Neural cell (in vitro differentiated cells): Measurements from ENCODE around the gene LHB. TPM values are rescaled to one million over a fixed set of nuclear protein-coding genes. Genes with fewer than 3 reads are reported as not detected.

Source experiments
- H2AFZ ChIP-seq: fragments of 200-600, 300-800 bp; sonication (generic), shearing (Covaris generic); 2 replicates; pipeline ENCODE4 v1.6.0; 2014; ENCODE audit warnings: low read depth, mild to moderate bottlenecking, antibody characterized with exemption, low read length, moderate library complexity
- H3F3A ChIP-seq: fragments of 200-600 bp; shearing (Covaris generic); 2 replicates; pipeline ENCODE4 v1.6.1; 2016; ENCODE audit warnings: mild to moderate bottlenecking, moderate library complexity, mixed read lengths, antibody characterized with exemption, low read length; ENCODE audit not compliant: insufficient read depth, poor library complexity, severe bottlenecking
- H3K27ac ChIP-seq: fragments of 200-600, 300-800 bp; sonication (generic), shearing (Covaris generic); 2 replicates; pipeline ENCODE4 v1.5.1; 2014; ENCODE audit warnings: mild to moderate bottlenecking, low read length, moderate library complexity
- H3K27me3 ChIP-seq: fragments of 300-800, 200-600 bp; sonication (generic), shearing (Covaris generic); 2 replicates; pipeline ENCODE4 v1.6.0; 2014; ENCODE audit warnings: mild to moderate bottlenecking, low read depth, low read length, moderate library complexity; ENCODE audit not compliant: insufficient read depth
- H3K36me3 ChIP-seq: fragments of 300-800, 200-600 bp; sonication (generic), shearing (Covaris generic); 2 replicates; pipeline ENCODE4 v1.5.1; 2014; ENCODE audit warnings: mild to moderate bottlenecking, antibody characterized with exemption, low read length, moderate library complexity; ENCODE audit not compliant: insufficient read depth
- H3K4me2 ChIP-seq: fragments of 300-800, 200-600 bp; sonication (generic), shearing (Covaris generic); 2 replicates; pipeline ENCODE4 v1.6.0; 2014; ENCODE audit warnings: mild to moderate bottlenecking, low read length
- H3K4me3 ChIP-seq: fragments of 300-800, 200-600 bp; sonication (generic), shearing (Covaris generic); 2 replicates; pipeline ENCODE4 v1.5.1; 2014; ENCODE audit warnings: mild to moderate bottlenecking, low read length, moderate library complexity
- H3K79me2 ChIP-seq: fragments of 200-600 bp; shearing (Covaris generic); replicated peaks from 2 replicates; pipeline ENCODE4 v1.6.0; 2014; ENCODE audit warnings: mild to moderate bottlenecking, low read length, moderate library complexity; ENCODE audit not compliant: insufficient read depth
- H3K9ac ChIP-seq: fragments of 300-800, 200-600 bp; sonication (generic), shearing (Covaris generic); 2 replicates; pipeline ENCODE4 v1.6.1; 2016; ENCODE audit warnings: mild to moderate bottlenecking, low read length, mixed read lengths
- H3K9me2 ChIP-seq: fragments of 200-600 bp; shearing (Covaris generic); 2 replicates; pipeline ENCODE4 v1.6.1; 2016; ENCODE audit warnings: mild to moderate bottlenecking, low read length, mixed read lengths; ENCODE audit not compliant: insufficient read depth
- H3K9me3 ChIP-seq: fragments of 200-600, 300-800 bp; sonication (generic), shearing (Covaris generic); 2 replicates; pipeline ENCODE4 v1.6.1; 2016; ENCODE audit warnings: mild to moderate bottlenecking, mixed run types, low read length, moderate library complexity, mixed read lengths
- H4K20me1 ChIP-seq: fragments of 200-600 bp; shearing (Covaris generic); 2 replicates; pipeline ENCODE4 v1.6.1; 2016; ENCODE audit warnings: mild to moderate bottlenecking, mixed run types; ENCODE audit not compliant: insufficient read depth
- CTCF ChIP-seq: fragments of 450-650 bp; IDR thresholded peaks from 2 replicates; pipeline ENCODE4 v1.5.1; 2014; ENCODE audit warnings: antibody characterized with exemption, mild to moderate bottlenecking, moderate library complexity; ENCODE audit not compliant: poor library complexity, severe bottlenecking
- EP300 ChIP-seq: fragments of 450-650 bp; conservative IDR thresholded peaks from 2 replicates; pipeline ENCODE4 v1.6.1; 2014; ENCODE audit warnings: antibody characterized with exemption, mild to moderate bottlenecking, moderate library complexity; ENCODE audit not compliant: poor library complexity, severe bottlenecking
- EZH2 ChIP-seq: fragments of 200-600, 300-800 bp; shearing (Covaris generic), sonication (generic); IDR thresholded peaks from 2 replicates; pipeline ENCODE4 v1.6.1; 2014; ENCODE audit warnings: antibody characterized with exemption, low read length, borderline replicate concordance, mild to moderate bottlenecking; ENCODE audit not compliant: insufficient read depth, poor library complexity, severe bottlenecking
- MXI1 ChIP-seq: fragments of 450-650 bp; conservative IDR thresholded peaks from 2 replicates; pipeline ENCODE4 v1.6.1; 2014; ENCODE audit warnings: antibody characterized with exemption, mild to moderate bottlenecking; ENCODE audit not compliant: poor library complexity, severe bottlenecking
- POLR2AphosphoS5 ChIP-seq: IDR thresholded peaks from 2 replicates; pipeline ENCODE4 v1.6.1; 2012
- RAD21 ChIP-seq: fragments of 450-650 bp; conservative IDR thresholded peaks from 2 replicates; pipeline ENCODE4 v1.6.1; 2014; ENCODE audit warnings: antibody characterized with exemption, mild to moderate bottlenecking, moderate library complexity
- SMC3 ChIP-seq: fragments of 450-650 bp; conservative IDR thresholded peaks from 2 replicates; pipeline ENCODE4 v1.6.1; 2014; ENCODE audit warnings: antibody characterized with exemption, mild to moderate bottlenecking, moderate library complexity; ENCODE audit not compliant: poor library complexity
- TAF1 ChIP-seq: IDR thresholded peaks from 2 replicates; pipeline ENCODE4 v1.6.1; 2012; ENCODE audit warnings: low read depth
- polyA plus RNA-seq: library from polyadenylated mRNA; depleted of rRNA; stranded (reverse); fragments of >200 nt; gene quantifications from 2 replicates; pipeline ENCODE4 v1.2.3, GENCODE V29; 2014
- TF ChIP-seq, protein P1 (sequence below): IDR thresholded peaks from 2 replicates; pipeline ENCODE4 v1.6.1; 2012; ENCODE audit warnings: borderline replicate concordance

The LHB gene
- polyA plus RNA-seq, 1 donor from 2014 or later, result not detected

GRCh38 chr19:49006905-49007304, 10.0 kb downstream of the LHB start:
- Histone ChIP-seq H3K9me2 (no peaks in the 10 kb centered on the region), H3K4me3 (no peak overlapping the region), H3F3A (no peaks in the 10 kb centered on the region), H3K4me2 (no peak overlapping the region), H2AFZ (no peak overlapping the region), H3K36me3 (no peaks in the 10 kb centered on the region), H3K27ac (no peak overlapping the region), H3K9me3 (no peaks in the 10 kb centered on the region), H3K9ac (no peak overlapping the region), H4K20me1 (no peaks in the 10 kb centered on the region), H3K27me3 (no peaks in the 10 kb centered on the region), H3K79me2 (no peaks in the 10 kb centered on the region)
- TF ChIP-seq POLR2AphosphoS5 (no peak), TAF1 (no peak), RAD21 (no peak), MXI1 (no peak), CTCF (no peak), EP300 (no peak), SMC3 (no peak), EZH2 (no peak)
- TF ChIP-seq, protein P1, sequence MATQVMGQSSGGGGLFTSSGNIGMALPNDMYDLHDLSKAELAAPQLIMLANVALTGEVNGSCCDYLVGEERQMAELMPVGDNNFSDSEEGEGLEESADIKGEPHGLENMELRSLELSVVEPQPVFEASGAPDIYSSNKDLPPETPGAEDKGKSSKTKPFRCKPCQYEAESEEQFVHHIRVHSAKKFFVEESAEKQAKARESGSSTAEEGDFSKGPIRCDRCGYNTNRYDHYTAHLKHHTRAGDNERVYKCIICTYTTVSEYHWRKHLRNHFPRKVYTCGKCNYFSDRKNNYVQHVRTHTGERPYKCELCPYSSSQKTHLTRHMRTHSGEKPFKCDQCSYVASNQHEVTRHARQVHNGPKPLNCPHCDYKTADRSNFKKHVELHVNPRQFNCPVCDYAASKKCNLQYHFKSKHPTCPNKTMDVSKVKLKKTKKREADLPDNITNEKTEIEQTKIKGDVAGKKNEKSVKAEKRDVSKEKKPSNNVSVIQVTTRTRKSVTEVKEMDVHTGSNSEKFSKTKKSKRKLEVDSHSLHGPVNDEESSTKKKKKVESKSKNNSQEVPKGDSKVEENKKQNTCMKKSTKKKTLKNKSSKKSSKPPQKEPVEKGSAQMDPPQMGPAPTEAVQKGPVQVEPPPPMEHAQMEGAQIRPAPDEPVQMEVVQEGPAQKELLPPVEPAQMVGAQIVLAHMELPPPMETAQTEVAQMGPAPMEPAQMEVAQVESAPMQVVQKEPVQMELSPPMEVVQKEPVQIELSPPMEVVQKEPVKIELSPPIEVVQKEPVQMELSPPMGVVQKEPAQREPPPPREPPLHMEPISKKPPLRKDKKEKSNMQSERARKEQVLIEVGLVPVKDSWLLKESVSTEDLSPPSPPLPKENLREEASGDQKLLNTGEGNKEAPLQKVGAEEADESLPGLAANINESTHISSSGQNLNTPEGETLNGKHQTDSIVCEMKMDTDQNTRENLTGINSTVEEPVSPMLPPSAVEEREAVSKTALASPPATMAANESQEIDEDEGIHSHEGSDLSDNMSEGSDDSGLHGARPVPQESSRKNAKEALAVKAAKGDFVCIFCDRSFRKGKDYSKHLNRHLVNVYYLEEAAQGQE, result no peak

DNA sequence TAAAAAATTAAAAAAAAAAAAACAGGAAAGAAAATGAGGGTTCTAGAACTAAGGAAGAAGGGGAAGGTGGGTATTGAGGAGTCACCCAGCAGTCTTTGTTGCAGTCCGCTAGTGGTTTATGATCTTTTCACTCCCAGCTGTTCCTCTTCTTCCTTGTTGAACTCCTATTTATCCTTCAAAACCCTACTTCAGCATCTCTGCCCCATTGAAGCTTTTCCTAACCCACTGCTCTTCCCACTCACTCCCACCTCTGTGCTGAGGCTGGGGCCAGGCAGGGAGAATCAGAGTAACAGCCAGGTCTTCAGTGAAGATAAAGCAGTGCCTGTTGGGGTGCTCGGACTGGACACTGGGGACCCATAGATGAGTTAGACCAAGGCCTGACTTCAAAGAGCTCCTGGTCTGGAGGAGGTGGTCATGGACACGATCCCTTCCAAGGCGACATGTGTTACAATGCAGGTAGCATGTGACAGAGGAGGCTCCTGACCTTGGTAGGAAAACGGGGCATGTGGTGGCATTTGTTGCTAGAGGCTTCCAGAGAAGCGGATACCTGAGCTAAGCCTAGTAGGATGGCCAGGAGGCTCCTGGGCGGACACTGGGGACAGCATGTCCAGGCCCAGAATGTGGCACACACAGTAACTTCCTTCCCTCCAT, 11.8 kb downstream of the LHB start:
- Histone ChIP-seq H3K79me2 (no peaks in the 10 kb centered on the region), H3K4me2 (no peak overlapping the region), H3K36me3 (no peaks in the 10 kb centered on the region)

More for the DNA sequence above, 11.8 kb downstream of the LHB start:
- Histone ChIP-seq H3K27me3 (no peaks in the 10 kb centered on the region), H3F3A (no peaks in the 10 kb centered on the region), H3K9me2 (no peaks in the 10 kb centered on the region), H3K9me3 (no peaks in the 10 kb centered on the region), H2AFZ (no peak overlapping the region), H3K4me3 (no peak overlapping the region), H3K27ac (no peak overlapping the region), H4K20me1 (no peaks in the 10 kb centered on the region), H3K9ac (no peak overlapping the region)
- TF ChIP-seq TAF1, result no peak
- no peak for TF ChIP-seq RAD21
- no peak for TF ChIP-seq CTCF
- no peak for TF ChIP-seq SMC3
- no peak for TF ChIP-seq MXI1
- TF ChIP-seq, protein P1, result no peak
- TF ChIP-seq EP300, result no peak
- TF ChIP-seq EZH2, result no peak
